ENCODE results near the gene ZNF200. TPM values are rescaled to one million over a fixed set of nuclear protein-coding genes. Genes with fewer than 3 reads are reported as not detected.
A peak's percentile ranks its signal among the peaks of the same experiment; 100 is the strongest.

Gene ZNF200
- polyA plus RNA-seq, 1 of the 3 experiments (the other 2 are of a cell fraction), result 2.8 TPM

DNA sequence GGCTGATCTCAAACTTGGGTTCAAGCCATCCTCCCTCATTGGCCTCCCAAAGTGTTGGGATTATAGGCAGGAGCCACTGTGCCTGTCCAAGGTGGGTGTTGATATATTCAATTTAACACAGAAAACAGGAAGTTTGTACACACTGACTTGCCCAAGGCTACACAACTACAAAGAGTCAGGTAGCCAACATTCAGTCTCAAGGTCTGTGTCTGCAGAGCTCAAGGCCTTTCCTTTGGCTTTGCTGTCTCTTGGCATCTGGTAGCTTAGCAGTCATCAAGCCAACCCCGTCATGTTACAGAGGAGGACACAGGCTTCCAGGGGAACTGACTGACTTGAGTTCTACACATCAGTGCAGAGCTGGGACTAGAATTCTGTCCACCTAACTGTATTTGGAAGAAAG lies 33.3 kb upstream of the ZNF200 start:
- no peaks in the 10 kb centered on the region for H4K20me1 ChIP-seq (ENCODE audit: insufficient read depth)
- H2AFZ ChIP-seq (ENCODE audit: low read depth), result no peak overlapping the region
- H3K4me1 ChIP-seq (ENCODE audit: control insufficient read depth in 1 of 2, insufficient read depth in 2 of 2, low read depth in 1 of 2, low read length in 1 of 2), result peaks cover 0 to 5% of the 10 kb centered on the region in 2 experiments; a peak in 1 of 4 replicates
- H3K4me3 ChIP-seq (ENCODE audit: low read depth in 2 of 2, low read length in 1 of 2), result no peak overlapping the region
- H3K9me3 ChIP-seq, result no peaks in the 10 kb centered on the region
- no peak for TF ChIP-seq JUND (IDR thresholded peaks at IDR 0.05)
- TF ChIP-seq, protein P1, sequence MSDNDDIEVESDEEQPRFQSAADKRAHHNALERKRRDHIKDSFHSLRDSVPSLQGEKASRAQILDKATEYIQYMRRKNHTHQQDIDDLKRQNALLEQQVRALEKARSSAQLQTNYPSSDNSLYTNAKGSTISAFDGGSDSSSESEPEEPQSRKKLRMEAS (IDR thresholded peaks at IDR 0.05; ENCODE audit: low read depth), result no peak
- TF ChIP-seq, protein P2, sequence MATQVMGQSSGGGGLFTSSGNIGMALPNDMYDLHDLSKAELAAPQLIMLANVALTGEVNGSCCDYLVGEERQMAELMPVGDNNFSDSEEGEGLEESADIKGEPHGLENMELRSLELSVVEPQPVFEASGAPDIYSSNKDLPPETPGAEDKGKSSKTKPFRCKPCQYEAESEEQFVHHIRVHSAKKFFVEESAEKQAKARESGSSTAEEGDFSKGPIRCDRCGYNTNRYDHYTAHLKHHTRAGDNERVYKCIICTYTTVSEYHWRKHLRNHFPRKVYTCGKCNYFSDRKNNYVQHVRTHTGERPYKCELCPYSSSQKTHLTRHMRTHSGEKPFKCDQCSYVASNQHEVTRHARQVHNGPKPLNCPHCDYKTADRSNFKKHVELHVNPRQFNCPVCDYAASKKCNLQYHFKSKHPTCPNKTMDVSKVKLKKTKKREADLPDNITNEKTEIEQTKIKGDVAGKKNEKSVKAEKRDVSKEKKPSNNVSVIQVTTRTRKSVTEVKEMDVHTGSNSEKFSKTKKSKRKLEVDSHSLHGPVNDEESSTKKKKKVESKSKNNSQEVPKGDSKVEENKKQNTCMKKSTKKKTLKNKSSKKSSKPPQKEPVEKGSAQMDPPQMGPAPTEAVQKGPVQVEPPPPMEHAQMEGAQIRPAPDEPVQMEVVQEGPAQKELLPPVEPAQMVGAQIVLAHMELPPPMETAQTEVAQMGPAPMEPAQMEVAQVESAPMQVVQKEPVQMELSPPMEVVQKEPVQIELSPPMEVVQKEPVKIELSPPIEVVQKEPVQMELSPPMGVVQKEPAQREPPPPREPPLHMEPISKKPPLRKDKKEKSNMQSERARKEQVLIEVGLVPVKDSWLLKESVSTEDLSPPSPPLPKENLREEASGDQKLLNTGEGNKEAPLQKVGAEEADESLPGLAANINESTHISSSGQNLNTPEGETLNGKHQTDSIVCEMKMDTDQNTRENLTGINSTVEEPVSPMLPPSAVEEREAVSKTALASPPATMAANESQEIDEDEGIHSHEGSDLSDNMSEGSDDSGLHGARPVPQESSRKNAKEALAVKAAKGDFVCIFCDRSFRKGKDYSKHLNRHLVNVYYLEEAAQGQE (IDR thresholded peaks at IDR 0.05; ENCODE audit: low read depth, low read length), result no peak
- TF ChIP-seq EP300 (IDR thresholded peaks at IDR 0.05; ENCODE audit: borderline replicate concordance in 1 of 2, low read depth in 1 of 2, low read length in 1 of 2), result no peak
- TF ChIP-seq YY1 (IDR thresholded peaks at IDR 0.05; ENCODE audit: low read depth), result no peak
- no peaks in the 10 kb centered on the region for H3K27me3 ChIP-seq (ENCODE audit: insufficient read depth)
- H3K36me3 ChIP-seq (replicated peaks in 1 of 2; ENCODE audit: control insufficient read depth in 1 of 2, insufficient read depth in 2 of 2, low read length in 1 of 2), result no peaks in the 10 kb centered on the region
- WGBS (ENCODE audit: low lambda C conversion rate), result 57% methylated on average over 1 of the region's 1 CpG
- H3K9ac ChIP-seq, result no peak overlapping the region
- ChIA-PET POLR2A (no interaction called here), CTCF (interaction anchor here (0.8 to 1.3 kb wide), 2 partner anchors 12 to 116 kb away, joined by 3 to 4 read pairs; no protein-coding TSS in a partner anchor)
- H3K27ac ChIP-seq (ENCODE audit: low read depth in 2 of 2, low read length in 1 of 2), result no peak overlapping the region
- H3K4me2 ChIP-seq, result no peak overlapping the region
- H3K9me2 ChIP-seq, result no peaks in the 10 kb centered on the region
- H3F3A ChIP-seq (replicated peaks; ENCODE audit: insufficient read depth), result peaks cover 7% of the 10 kb centered on the region
- DNase-seq, result no peak
- H3K79me2 ChIP-seq (ENCODE audit: insufficient read depth), result no peaks in the 10 kb centered on the region

DNA sequence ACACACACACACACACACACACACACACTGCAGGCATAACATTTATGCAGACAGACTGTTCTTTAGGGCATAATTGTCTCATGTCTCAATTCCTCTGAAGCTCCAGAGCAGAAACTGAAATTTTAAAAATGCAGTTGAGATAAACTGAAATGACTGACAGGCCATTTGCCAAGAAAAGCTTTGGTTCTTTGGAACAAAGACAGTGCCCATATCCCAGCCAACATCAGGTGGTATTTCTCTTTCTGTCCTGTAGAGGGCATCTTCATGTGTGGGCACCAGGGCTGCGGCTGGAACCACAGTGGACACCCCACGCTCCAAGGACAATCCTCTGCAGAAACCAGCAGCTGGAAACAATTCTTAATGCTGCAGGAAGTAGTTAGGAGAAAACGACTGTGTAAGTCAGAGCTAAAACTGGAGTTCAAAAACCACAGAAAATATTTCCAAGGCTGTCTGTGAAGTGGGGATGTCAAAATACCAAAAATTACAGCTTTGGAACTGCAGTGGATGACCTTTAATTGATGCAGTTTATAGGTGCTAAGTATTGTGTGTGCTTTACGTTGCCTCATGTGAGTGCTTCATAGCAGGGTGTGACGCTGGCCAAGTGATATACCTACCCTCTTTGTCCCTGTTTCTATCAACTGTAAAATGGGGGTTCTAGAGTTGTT lies 32.0 kb upstream of the ZNF200 start:
- H3K4me3 ChIP-seq (ENCODE audit: low read depth in 2 of 2, low read length in 1 of 2), result no peak overlapping the region
- peaks cover 0 to 5% of the 10 kb centered on the region in 2 experiments; a peak in 1 of 4 replicates for H3K4me1 ChIP-seq (ENCODE audit: control insufficient read depth in 1 of 2, insufficient read depth in 2 of 2, low read depth in 1 of 2, low read length in 1 of 2)
- no peak overlapping the region for H3K27ac ChIP-seq (ENCODE audit: low read depth in 2 of 2, low read length in 1 of 2)
- peaks cover 9% of the 10 kb centered on the region for H3F3A ChIP-seq (replicated peaks; ENCODE audit: insufficient read depth)
- H3K4me2 ChIP-seq, result no peak overlapping the region
- peak; percentile 67 for DNase-seq
- ChIA-PET POLR2A (interaction anchor here (1.2 kb wide), 1 partner anchor 16 kb away, joined by 5 read pairs; the partner anchor contains the start of gene ZNF263), CTCF (interaction anchor here (0.7 to 1.3 kb wide), 11 partner anchors 9 to 231 kb away, joined by 3 to 7 read pairs (median 4); no protein-coding TSS in a partner anchor)
- no peaks in the 10 kb centered on the region for H3K9me3 ChIP-seq
- H4K20me1 ChIP-seq (ENCODE audit: insufficient read depth), result no peaks in the 10 kb centered on the region
- no peaks in the 10 kb centered on the region for H3K9me2 ChIP-seq
- H2AFZ ChIP-seq (ENCODE audit: low read depth), result no peak overlapping the region
- H3K27me3 ChIP-seq (ENCODE audit: insufficient read depth), result no peaks in the 10 kb centered on the region
- H3K9ac ChIP-seq, result no peak overlapping the region
- no peaks in the 10 kb centered on the region for H3K36me3 ChIP-seq (replicated peaks in 1 of 2; ENCODE audit: control insufficient read depth in 1 of 2, insufficient read depth in 2 of 2, low read length in 1 of 2)
- WGBS (ENCODE audit: low lambda C conversion rate), result 37% methylated on average over 5 of the region's 5 CpGs
- no peaks in the 10 kb centered on the region for H3K79me2 ChIP-seq (ENCODE audit: insufficient read depth)
- TF ChIP-seq JUND (IDR thresholded peaks at IDR 0.05) (no peak), GABPA (IDR thresholded peaks at IDR 0.05; ENCODE audit: low read depth) (0 out of 2 replicates have a peak, but pooled peaks have one; percentile 9), FOXM1 (IDR thresholded peaks at IDR 0.05; ENCODE audit: low read depth) (no peak), FOSL2 (IDR thresholded peaks at IDR 0.05; ENCODE audit: borderline replicate concordance, low read depth) (no peak), NFIC (IDR thresholded peaks at IDR 0.05; ENCODE audit: borderline replicate concordance) (no peak), RFX5 (IDR thresholded peaks at IDR 0.05; ENCODE audit: low read length) (no peak), RAD21 (IDR thresholded peaks at IDR 0.05; ENCODE audit: low read length) (peak; percentile 56), SIN3A (IDR thresholded peaks at IDR 0.05; ENCODE audit: borderline replicate concordance, low read depth, low read length) (no peak)
- TF ChIP-seq, protein P3, sequence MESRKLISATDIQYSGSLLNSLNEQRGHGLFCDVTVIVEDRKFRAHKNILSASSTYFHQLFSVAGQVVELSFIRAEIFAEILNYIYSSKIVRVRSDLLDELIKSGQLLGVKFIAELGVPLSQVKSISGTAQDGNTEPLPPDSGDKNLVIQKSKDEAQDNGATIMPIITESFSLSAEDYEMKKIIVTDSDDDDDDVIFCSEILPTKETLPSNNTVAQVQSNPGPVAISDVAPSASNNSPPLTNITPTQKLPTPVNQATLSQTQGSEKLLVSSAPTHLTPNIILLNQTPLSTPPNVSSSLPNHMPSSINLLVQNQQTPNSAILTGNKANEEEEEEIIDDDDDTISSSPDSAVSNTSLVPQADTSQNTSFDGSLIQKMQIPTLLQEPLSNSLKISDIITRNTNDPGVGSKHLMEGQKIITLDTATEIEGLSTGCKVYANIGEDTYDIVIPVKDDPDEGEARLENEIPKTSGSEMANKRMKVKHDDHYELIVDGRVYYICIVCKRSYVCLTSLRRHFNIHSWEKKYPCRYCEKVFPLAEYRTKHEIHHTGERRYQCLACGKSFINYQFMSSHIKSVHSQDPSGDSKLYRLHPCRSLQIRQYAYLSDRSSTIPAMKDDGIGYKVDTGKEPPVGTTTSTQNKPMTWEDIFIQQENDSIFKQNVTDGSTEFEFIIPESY (IDR thresholded peaks at IDR 0.05; ENCODE audit: borderline replicate concordance, low read depth), result no peak
- TF ChIP-seq, protein P2 (IDR thresholded peaks at IDR 0.05; ENCODE audit: low read depth, low read length), result no peak
- TF ChIP-seq, protein P4, sequence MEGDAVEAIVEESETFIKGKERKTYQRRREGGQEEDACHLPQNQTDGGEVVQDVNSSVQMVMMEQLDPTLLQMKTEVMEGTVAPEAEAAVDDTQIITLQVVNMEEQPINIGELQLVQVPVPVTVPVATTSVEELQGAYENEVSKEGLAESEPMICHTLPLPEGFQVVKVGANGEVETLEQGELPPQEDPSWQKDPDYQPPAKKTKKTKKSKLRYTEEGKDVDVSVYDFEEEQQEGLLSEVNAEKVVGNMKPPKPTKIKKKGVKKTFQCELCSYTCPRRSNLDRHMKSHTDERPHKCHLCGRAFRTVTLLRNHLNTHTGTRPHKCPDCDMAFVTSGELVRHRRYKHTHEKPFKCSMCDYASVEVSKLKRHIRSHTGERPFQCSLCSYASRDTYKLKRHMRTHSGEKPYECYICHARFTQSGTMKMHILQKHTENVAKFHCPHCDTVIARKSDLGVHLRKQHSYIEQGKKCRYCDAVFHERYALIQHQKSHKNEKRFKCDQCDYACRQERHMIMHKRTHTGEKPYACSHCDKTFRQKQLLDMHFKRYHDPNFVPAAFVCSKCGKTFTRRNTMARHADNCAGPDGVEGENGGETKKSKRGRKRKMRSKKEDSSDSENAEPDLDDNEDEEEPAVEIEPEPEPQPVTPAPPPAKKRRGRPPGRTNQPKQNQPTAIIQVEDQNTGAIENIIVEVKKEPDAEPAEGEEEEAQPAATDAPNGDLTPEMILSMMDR (IDR thresholded peaks at IDR 0.05), result peak; percentile 70
